NCI-H345 (cell line): Measurements from ENCODE around the gene HMGXB3.
"Not testable (repeated sequence)": the region's sequence is repeated elsewhere in the genome, so short reads cannot be mapped to it uniquely, and the experiment has no call there.

Experiments used
- DNase-seq: peaks from one replicate; lab custom pipeline; 2025; lab: John Stamatoyannopoulos, UW

The HMGXB3 gene

GRCh38 chr5:150021491-150022157 is 21.1 kb downstream of the HMGXB3 start:
- DNase-seq, result no peak

GRCh38 chr5:150022158-150022531 is 21.6 kb downstream of the HMGXB3 start:
- no peak for DNase-seq

GRCh38 chr5:150022681-150023080 is 22.1 kb downstream of the HMGXB3 start:
- DNase-seq, result no peak

GRCh38 chr5:150023136-150023535 is 22.6 kb downstream of the HMGXB3 start:
- DNase-seq, result no peak

- DNase-seq, result no peak
Observed at GRCh38 chr5:150024346-150024984, 23.9 kb downstream of the HMGXB3 start.

GRCh38 chr5:150026682-150027172 is 26.2 kb downstream of the HMGXB3 start:
- no peak for DNase-seq

- DNase-seq, result not testable (repeated sequence)
Observed at GRCh38 chr5:150028047-150028446, 27.5 kb downstream of the HMGXB3 start.

- no peak for DNase-seq
Observed at GRCh38 chr5:150033334-150033733, 32.8 kb downstream of the HMGXB3 start.

DNA sequence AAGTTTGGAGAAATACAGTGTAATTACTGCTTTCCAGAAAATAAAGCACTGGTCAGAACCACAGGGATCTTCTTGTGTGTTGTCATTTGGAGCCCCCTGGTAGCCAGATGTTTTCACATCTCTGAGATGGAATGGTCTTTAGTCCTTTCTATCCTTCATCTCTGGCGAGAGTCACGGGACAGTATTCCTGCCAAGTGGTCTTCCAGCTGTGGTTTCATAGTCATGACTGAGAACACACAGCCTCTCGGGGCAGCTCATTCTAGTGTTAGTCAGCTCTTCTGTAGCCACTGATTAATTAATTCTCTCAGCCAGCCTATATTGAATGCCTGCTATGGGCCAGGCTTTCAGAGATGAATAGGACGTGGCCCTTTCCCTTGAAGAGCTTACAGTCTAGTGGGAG is 34.1 kb downstream of the HMGXB3 start:
- DNase-seq, result no peak

GRCh38 chr5:150035139-150035895 is 34.8 kb downstream of the HMGXB3 start:
- DNase-seq, result no peak

DNA sequence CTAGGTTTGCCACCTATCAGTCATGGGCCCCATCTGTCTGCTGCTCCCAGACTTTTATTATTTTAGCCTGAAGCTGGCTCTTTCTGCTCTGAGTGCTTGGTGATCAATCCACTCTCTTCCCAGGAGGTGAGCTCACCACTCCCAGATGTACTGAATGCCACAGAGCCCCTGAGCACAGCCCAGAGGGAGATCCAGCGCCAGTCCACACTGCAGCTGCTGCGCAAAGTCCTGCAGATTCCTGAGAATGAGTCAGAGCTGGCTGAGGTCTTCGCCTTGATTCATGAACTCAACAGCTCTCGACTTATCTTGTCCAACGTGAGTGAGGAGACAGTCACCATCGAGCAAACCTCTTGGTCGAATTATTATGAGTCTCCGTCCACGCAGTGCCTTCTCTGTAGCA is 36.0 kb downstream of the HMGXB3 start:
- DNase-seq, result no peak

DNA sequence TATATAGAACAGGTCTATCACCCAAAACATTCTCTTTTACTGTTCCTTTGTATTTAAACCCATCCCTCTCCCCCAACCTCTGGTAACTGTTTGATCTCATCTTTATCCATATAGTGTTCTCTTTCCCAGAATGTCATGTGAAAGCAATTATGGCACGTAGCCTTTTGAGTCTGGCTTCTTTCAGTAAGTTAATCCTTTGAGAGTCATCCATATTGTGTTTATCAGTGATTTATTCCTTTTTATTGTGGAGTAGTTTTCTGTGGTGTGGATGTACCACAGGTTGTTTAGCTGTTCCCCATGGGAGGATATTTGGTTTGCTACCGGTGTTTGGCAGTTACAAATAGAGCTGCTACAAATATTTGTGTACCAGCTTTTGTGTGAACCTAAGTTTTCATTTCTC is 38.0 kb downstream of the HMGXB3 start:
- no peak for DNase-seq

DNA sequence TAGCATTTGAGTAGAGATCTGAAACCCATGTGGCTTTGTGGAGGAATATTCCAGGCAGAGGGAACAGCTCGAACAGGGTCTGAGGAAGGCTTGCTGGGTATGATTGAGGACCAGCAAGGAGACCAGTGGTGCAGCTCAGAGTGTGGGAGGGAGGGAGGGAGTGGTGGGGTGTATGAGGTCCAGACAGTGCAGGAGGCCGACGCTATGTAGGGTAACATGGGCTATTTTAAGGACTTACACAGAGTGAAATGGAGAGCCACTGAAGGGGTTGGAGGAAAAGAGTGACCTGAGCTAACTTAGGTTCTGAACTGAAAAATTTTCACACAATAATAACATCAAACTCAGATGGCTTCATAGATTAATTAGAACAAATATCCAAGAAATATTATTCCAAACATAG is 41.9 kb downstream of the HMGXB3 start:
- DNase-seq, result no peak

GRCh38 chr5:150043657-150044328 is 43.3 kb downstream of the HMGXB3 start:
- no peak for DNase-seq

DNA sequence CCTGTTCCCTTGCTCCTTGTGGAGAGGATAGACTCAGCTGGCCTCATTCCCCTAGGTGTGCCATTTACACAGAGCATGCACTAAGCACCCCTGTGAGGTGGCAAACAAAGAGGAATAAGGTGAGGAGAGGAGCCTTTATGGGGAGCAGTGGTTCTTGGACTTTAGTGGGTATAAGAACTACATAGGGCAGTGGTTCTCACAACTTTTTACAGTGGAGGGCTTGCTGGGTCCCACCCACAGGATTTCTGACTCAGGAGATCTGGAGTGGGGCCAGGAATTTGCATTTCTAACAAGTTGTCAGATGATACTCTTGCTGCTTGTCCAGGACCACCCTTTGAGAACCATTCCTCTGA is 43.8 kb downstream of the HMGXB3 start:
- no peak for DNase-seq

- no peak for DNase-seq
Observed at GRCh38 chr5:150044712-150045111, 44.2 kb downstream of the HMGXB3 start.

DNA sequence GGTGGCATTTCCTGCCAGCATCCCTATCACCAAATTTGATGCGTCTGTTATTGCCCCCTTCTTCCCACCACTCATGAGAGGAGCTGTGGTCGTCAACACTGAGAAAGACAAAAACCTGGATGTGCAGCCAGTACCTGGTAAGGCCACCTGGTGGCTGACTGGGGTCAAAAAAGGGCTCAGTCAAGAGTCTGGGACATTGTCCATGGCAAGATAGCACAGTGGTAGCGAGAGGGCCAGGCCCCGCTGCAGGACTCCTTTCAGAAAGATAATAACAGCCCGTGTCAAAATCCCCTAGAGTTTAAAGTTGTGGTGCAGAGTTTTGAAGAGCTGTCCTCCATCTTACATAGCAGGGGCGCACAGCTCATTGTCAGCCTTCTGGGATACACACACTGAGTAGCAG is 45.0 kb downstream of the HMGXB3 start:
- DNase-seq, result no peak

DNA sequence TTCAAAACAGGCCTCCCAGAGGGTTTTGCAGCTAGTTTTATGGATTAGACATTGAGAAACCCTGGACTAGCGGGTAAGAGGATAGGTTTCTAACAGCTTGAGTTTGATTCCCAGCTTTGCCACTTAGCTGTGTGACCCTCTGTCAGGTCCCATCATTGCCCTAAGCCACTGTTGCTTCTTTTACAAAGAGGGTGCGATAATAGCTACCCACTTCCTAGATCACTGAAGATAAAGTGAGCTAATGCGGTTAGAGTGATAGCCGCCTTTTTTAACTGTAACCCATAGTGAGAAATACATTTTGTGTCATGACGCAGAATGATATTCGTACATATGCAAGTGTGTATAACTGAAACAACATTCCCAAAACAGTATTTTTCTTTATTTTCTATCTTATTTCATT is 45.5 kb downstream of the HMGXB3 start:
- DNase-seq, result no peak

DNA sequence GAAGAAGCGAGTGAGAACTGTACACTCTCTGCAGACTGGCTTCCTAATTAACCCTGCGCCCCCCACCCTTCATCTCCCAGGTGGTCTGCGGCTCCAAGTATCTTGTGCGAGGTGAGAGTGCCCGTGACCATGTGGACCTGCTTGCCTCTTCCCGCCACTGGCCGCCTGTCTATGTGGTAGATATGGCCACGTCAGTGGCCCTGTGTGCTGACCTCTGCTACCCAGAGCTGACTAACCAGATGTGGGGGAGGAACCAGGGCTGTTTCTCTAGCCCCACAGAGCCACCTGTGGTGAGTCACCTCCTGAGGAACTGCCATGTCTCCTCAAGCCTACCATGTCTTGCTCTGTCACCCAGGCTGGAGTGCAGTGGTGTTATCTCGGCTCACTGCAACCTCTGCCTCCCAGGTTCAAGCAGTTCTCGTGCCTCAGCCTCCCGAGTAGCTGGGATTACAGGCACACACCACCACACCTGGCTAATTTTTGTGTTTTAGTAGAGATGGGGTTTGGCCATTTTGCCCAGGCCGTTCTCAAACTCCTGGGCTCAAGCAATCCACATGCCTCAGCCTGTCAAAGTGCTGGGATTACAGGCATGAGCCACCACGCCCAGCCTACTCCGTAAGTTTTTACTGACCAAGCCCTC is 49.8 kb downstream of the HMGXB3 start:
- not testable (repeated sequence) for DNase-seq

GRCh38 chr5:150051657-150052195 is 51.2 kb downstream of the HMGXB3 start:
- no peak for DNase-seq

DNA sequence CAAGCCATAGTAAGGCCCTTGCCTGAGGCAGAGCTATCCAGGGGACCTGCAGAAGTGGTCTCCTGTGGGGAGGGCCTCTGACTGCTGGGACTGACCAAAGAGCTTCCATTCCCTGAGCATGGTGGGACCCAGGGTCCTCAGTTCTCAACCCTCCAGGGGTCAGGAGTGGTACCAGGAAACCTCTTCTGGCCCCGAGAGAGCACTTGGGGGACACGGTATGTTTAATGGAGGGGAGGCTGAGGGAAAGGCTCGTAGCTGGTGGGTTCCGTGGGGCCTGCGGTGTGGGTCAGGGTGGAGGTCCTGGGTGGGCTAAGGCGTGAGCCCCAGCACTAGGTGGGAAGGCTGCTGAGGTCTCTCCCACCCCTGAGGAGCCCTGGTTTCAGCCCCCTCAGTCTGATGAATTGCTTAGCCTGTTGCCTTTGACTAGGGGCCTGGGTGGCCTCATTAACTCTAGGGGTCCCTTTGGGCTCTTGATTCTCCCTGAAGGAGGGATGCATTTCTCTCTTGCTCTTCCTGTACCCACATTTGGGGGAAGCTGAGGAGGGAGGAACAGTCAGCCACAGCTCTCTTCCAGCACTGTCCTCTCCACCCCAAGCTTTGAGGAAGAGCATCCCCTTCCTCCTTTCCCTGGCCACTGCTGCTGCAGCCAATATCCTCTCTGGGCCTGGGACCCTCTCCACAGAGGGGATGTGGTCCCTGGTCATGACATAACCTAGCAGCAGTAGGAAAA is 51.9 kb downstream of the HMGXB3 start:
- no peak for DNase-seq
